Heart left ventricle (tissue), 13 donors: ENCODE data around the gene DISP2.

Experiments
- POLR2A ChIP-seq, 2 donors: fragments of 450-650 bp; IDR thresholded peaks; one replicate each; pipeline ENCODE4 v1.6.1; 2017; ENCODE audit warnings: antibody characterized with exemption in 2 of 2, mild to moderate bottlenecking in 2 of 2, moderate library complexity in 2 of 2
- TF ChIP-seq, protein P1 (sequence below), 12 donors: fragments of 200-600 bp; sonication (generic) in 4 of 12; IDR thresholded peaks; one replicate each; pipeline versions ENCODE4 v1.5.0 to v1.8.0; 2018 to 2022; ENCODE audit warnings: antibody characterized with exemption in 12 of 12, mild to moderate bottlenecking in 5 of 12
- donor health status: ischemic (EF 13 %, LVEDD 7.1; RV severe dilation, severe dysfunction).
- donor health status: DM: no; HTN: yes; CAD: no.
- donor health status: DM: no; HTN: no; CAD: no.
- donor health status: ischemic (EF 25% LVEDD 6.9; RV normal size, moderate dysfunction).
- donor health status: ischemic (EF 25% LVEDD 5.7; RV mildly dilated, moderate dysfunction).
- donor health status: ischemic (EF 35%, LVEDD 5.7; RV mildly dilated, moderate dysfunction).
- donor health status: nonischemic (EF 11% LVEDD 7.7; RV severe dilation, severe dysfunction).
- donor health status: DM: yes; HTN: yes; CAD: no.
- donor health status: PGD.
- donor health status: ischemic (EF 29% LVEDD 5.4; RV normal size, mild dysfunction).
- donor health status: nonischemic (EF 23%, LVEDD 6.1; RV moderate dilation, normal function).

DNA sequence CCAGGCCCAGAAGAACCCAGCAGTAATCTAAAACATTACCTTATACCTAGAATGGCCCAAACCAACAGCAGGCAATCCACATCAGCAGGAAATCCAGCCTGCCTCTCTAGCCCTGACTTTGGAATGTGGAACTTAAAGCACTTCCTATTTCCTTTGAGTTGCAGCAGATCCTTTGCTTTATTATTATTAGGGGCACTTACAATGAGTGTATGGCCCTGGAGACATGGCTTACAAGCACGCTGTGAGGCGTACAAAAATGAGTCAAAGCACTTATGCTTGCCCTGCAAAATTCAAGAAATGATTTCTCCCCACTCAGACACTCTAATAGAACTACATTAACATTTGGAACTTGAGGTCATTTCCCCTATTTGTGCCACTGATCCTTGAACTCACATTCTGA is 15.0 kb downstream of the DISP2 start:
- TF ChIP-seq, protein P1, sequence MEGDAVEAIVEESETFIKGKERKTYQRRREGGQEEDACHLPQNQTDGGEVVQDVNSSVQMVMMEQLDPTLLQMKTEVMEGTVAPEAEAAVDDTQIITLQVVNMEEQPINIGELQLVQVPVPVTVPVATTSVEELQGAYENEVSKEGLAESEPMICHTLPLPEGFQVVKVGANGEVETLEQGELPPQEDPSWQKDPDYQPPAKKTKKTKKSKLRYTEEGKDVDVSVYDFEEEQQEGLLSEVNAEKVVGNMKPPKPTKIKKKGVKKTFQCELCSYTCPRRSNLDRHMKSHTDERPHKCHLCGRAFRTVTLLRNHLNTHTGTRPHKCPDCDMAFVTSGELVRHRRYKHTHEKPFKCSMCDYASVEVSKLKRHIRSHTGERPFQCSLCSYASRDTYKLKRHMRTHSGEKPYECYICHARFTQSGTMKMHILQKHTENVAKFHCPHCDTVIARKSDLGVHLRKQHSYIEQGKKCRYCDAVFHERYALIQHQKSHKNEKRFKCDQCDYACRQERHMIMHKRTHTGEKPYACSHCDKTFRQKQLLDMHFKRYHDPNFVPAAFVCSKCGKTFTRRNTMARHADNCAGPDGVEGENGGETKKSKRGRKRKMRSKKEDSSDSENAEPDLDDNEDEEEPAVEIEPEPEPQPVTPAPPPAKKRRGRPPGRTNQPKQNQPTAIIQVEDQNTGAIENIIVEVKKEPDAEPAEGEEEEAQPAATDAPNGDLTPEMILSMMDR (IDR thresholded peaks at IDR 0.05) = no peak
- TF ChIP-seq POLR2A (IDR thresholded peaks at IDR 0.05) = no peak
